H9 (cell line): ENCODE results near the gene BCAS3. TPM values are rescaled to one million over a fixed set of nuclear protein-coding genes. Genes with fewer than 3 reads are reported as not detected.
"Not testable (repeated sequence)": the region's sequence is repeated elsewhere in the genome, so short reads cannot be mapped to it uniquely, and the experiment has no call there.

Experiments
- DNase-seq: peaks from one replicate; pipeline ENCODE4 v3.0.0-alpha.2; 2017
- H2AFZ ChIP-seq: one replicate; pipeline ENCODE4 v1.6.1; 2013; ENCODE audit warnings: mild to moderate bottlenecking, low read length, control low read depth, moderate library complexity
- H2AK5ac ChIP-seq: 2 replicates; pipeline ENCODE4 v1.6.1; 2013; ENCODE audit warnings: low read length, control low read depth, mixed read lengths; ENCODE audit not compliant: insufficient read length
- H2BK120ac ChIP-seq: one replicate; pipeline ENCODE4 v1.6.1; 2013; ENCODE audit warnings: low read depth, mild to moderate bottlenecking, low read length, control low read depth, inconsistent platforms; ENCODE audit not compliant: poor library complexity, severe bottlenecking
- H2BK12ac ChIP-seq: 2 replicates; pipeline ENCODE4 v1.6.1; 2013; ENCODE audit warnings: low read length, control low read depth, mixed read lengths, low read depth; ENCODE audit not compliant: insufficient read length
- H2BK15ac ChIP-seq: 2 replicates; pipeline ENCODE4 v1.6.1; 2013; ENCODE audit warnings: low read depth, low read length, control low read depth
- H2BK20ac ChIP-seq: one replicate; pipeline ENCODE4 v1.6.1; 2013; ENCODE audit warnings: low read depth, mild to moderate bottlenecking, low read length, control low read depth, inconsistent platforms; ENCODE audit not compliant: poor library complexity, severe bottlenecking
- H2BK5ac ChIP-seq: 2 replicates; pipeline ENCODE4 v1.6.1; 2013; ENCODE audit warnings: low read length, control low read depth, mixed read lengths; ENCODE audit not compliant: insufficient read length
- H3K14ac ChIP-seq: 2 replicates; pipeline ENCODE4 v1.6.1; 2013; ENCODE audit warnings: low read length, control low read depth; ENCODE audit not compliant: insufficient read depth
- H3K18ac ChIP-seq: 2 replicates; pipeline ENCODE4 v1.6.1; 2013; ENCODE audit warnings: low read depth, mild to moderate bottlenecking, mixed read lengths, low read length, control low read depth; ENCODE audit not compliant: insufficient read length
- H3K23ac ChIP-seq: 2 replicates; pipeline ENCODE4 v1.6.1; 2013; ENCODE audit warnings: low read length, control low read depth, mixed read lengths, low read depth; ENCODE audit not compliant: insufficient read length
- H3K23me2 ChIP-seq: 2 replicates; pipeline ENCODE4 v1.6.1; 2013; ENCODE audit warnings: low read depth, mild to moderate bottlenecking, mixed read lengths, low read length, control low read depth; ENCODE audit not compliant: insufficient read length, poor library complexity, severe bottlenecking
- H3K27ac ChIP-seq: 2 replicates; pipeline ENCODE4 v1.5.1; 2013; ENCODE audit warnings: low read length, control low read depth, mixed read lengths, low read depth; ENCODE audit not compliant: insufficient read length
- H3K27me3 ChIP-seq: 2 replicates; pipeline ENCODE4 v1.6.1; 2013; ENCODE audit warnings: low read length, control low read depth, inconsistent platforms; ENCODE audit not compliant: insufficient read depth
- H3K4ac ChIP-seq: 2 replicates; pipeline ENCODE4 v1.6.1; 2013; ENCODE audit warnings: low read depth, mild to moderate bottlenecking, control low read depth, inconsistent platforms, low read length, moderate library complexity
- H3K4me1 ChIP-seq: 2 replicates; pipeline ENCODE4 v1.6.1; 2013; ENCODE audit warnings: low read length, control low read depth, inconsistent platforms; ENCODE audit not compliant: insufficient read depth
- H3K4me2 ChIP-seq: 2 replicates; pipeline ENCODE4 v1.6.1; 2013; ENCODE audit warnings: low read length, control low read depth, mixed read lengths; ENCODE audit not compliant: insufficient read length, insufficient read depth
- H3K56ac ChIP-seq: 2 replicates; pipeline ENCODE4 v1.6.1; 2013; ENCODE audit warnings: low read depth, mild to moderate bottlenecking, mixed read lengths, low read length, control low read depth; ENCODE audit not compliant: insufficient read length
- H3K79me1 ChIP-seq: 2 replicates; pipeline ENCODE4 v1.6.1; 2013; ENCODE audit warnings: low read depth, mild to moderate bottlenecking, moderate library complexity, low read length, control low read depth, inconsistent platforms; ENCODE audit not compliant: insufficient read depth, poor library complexity, severe bottlenecking
- H3K79me2 ChIP-seq: 2 replicates; pipeline ENCODE4 v1.6.1; 2013; ENCODE audit warnings: low read length, control low read depth, inconsistent platforms; ENCODE audit not compliant: insufficient read depth
- H3K9ac ChIP-seq: 2 replicates; pipeline ENCODE4 v1.6.1; 2013; ENCODE audit warnings: low read length, control low read depth, mixed read lengths; ENCODE audit not compliant: insufficient read length; ENCODE audit errors: extremely low read depth
- H3K9me3 ChIP-seq: one replicate; pipeline ENCODE4 v1.6.1; 2013; ENCODE audit warnings: low read depth, low read length, inconsistent platforms; ENCODE audit not compliant: control insufficient read depth
- H3T11ph ChIP-seq: one replicate; pipeline ENCODE4 v1.6.1; 2013; ENCODE audit warnings: mild to moderate bottlenecking, low read length, control low read depth, inconsistent platforms
- H4K20me1 ChIP-seq: one replicate; pipeline ENCODE4 v1.6.1; 2013; ENCODE audit not compliant: control insufficient read depth, insufficient read length, insufficient read depth
- H4K5ac ChIP-seq: 2 replicates; pipeline ENCODE4 v1.6.1; 2013; ENCODE audit warnings: low read depth, mild to moderate bottlenecking, mixed read lengths, low read length, control low read depth; ENCODE audit not compliant: insufficient read length
- H4K8ac ChIP-seq: replicated peaks from 2 replicates; pipeline ENCODE4 v1.6.1; 2013; ENCODE audit warnings: low read length, control low read depth, mixed read lengths, low read depth; ENCODE audit not compliant: insufficient read length
- H4K91ac ChIP-seq: 2 replicates; pipeline ENCODE4 v1.6.1; 2013; ENCODE audit warnings: low read depth, mild to moderate bottlenecking, moderate library complexity, mixed read lengths, low read length, control low read depth; ENCODE audit not compliant: insufficient read length
- H3K27ac Mint-ChIP-seq, 3 experiments: 2 replicates in 2 of 3; 3 replicates in 1 of 3; pipeline ENCODE4 v1.8.0; 2020 to 2021; ENCODE audit warnings: mixed read lengths in 3 of 3, mild to moderate bottlenecking in 1 of 3, moderate library complexity in 1 of 3
- H3K27me3 Mint-ChIP-seq: 2 replicates; pipeline ENCODE4 v1.8.0; 2021; ENCODE audit warnings: low read depth, mild to moderate bottlenecking, moderate library complexity, mixed read lengths
- H3K36me3 Mint-ChIP-seq, 3 experiments: 2 replicates in 2 of 3; 3 replicates in 1 of 3; pipeline ENCODE4 v1.8.0; 2020 to 2021; ENCODE audit warnings: low read depth in 3 of 3, mixed read lengths in 3 of 3; ENCODE audit not compliant: insufficient read depth in 1 of 3
- H3K4me1 Mint-ChIP-seq, 2 experiments: 2 replicates each; pipeline ENCODE4 v1.8.0; 2020; ENCODE audit warnings: mixed read lengths in 2 of 2
- H3K4me3 Mint-ChIP-seq, 2 experiments: 2 replicates in 1 of 2; 3 replicates in 1 of 2; pipeline ENCODE4 v1.8.0; 2020 to 2021; ENCODE audit warnings: mild to moderate bottlenecking in 2 of 2, mixed read lengths in 2 of 2, moderate library complexity in 1 of 2
- H3K9me3 Mint-ChIP-seq, 2 experiments: 2 replicates in 1 of 2; 3 replicates in 1 of 2; pipeline ENCODE4 v1.8.0; 2020; ENCODE audit warnings: mild to moderate bottlenecking in 2 of 2, mixed read lengths in 2 of 2, moderate library complexity in 1 of 2
- WGBS: extraction: QIAGEN DNeasy Blood & Tissue Kit; methylation state at CpG from one replicate; pipeline ENCODE4 v1.1.7; 2013; ENCODE audit warnings: missing lambda C conversion rate, low lambda C conversion rate, mixed read lengths; ENCODE audit not compliant: insufficient read length; ENCODE audit errors: extremely low coverage; 5-methylcytosine and 5-hydroxymethylcytosine counted together
- total RNA-seq: library from RNA; stranded (reverse); gene quantifications from 2 replicates; pipeline ENCODE4 v1.2.1, GENCODE V29; 2021
- TF ChIP-seq, protein P1 (sequence below): fragments of 200-600 bp; sonication (generic); conservative IDR thresholded peaks from 3 replicates; pipeline ENCODE4 v1.8.0; 2021; ENCODE audit warnings: antibody characterized with exemption, mild to moderate bottlenecking

Gene BCAS3
- total RNA-seq, 1 experiment from 2014 or later = 22.4 TPM

DNA sequence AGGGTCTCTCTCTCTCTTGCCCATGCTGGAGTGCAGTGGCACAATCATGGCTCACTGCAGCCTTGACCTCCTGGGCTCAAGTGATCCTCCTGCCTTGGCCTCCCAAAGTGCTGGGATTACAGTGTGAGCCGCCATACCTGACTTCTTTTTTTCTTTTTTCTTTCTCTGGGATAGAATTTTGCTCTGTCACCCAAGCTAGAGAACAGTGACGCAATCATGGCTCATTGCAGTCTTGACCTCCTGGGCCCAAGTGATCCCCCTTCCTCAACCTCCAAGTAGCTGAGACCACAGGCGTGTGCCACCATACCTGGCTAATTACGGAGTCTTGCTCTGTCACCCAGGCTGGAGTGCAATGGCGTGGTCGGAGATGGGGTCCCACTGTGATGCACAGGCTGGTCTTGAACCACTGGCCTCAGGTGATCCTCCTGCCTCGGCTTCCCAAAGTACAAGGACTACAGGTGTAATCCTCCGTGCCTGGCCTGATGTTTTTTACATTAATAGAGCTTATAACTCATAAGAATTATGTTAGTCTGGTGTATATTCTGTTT, 76.5 kb downstream of the BCAS3 start:
- H3K4me1 ChIP-seq = no peaks in the 10 kb centered on the region
- no peak overlapping the region for H4K8ac ChIP-seq
- no peak overlapping the region for H3K27ac Mint-ChIP-seq
- H3K27ac ChIP-seq = no peak overlapping the region
- no peaks in the 10 kb centered on the region for H4K20me1 ChIP-seq
- H3K23me2 ChIP-seq = no peaks in the 10 kb centered on the region
- no peaks in the 10 kb centered on the region for H3K9me3 ChIP-seq
- H2BK15ac ChIP-seq = no peak overlapping the region
- no peaks in the 10 kb centered on the region for H3K79me1 ChIP-seq
- H3K27me3 Mint-ChIP-seq = no peaks in the 10 kb centered on the region
- no peak overlapping the region for H2BK12ac ChIP-seq
- no peak for DNase-seq
- H3K23ac ChIP-seq = no peak overlapping the region
- TF ChIP-seq, protein P1, sequence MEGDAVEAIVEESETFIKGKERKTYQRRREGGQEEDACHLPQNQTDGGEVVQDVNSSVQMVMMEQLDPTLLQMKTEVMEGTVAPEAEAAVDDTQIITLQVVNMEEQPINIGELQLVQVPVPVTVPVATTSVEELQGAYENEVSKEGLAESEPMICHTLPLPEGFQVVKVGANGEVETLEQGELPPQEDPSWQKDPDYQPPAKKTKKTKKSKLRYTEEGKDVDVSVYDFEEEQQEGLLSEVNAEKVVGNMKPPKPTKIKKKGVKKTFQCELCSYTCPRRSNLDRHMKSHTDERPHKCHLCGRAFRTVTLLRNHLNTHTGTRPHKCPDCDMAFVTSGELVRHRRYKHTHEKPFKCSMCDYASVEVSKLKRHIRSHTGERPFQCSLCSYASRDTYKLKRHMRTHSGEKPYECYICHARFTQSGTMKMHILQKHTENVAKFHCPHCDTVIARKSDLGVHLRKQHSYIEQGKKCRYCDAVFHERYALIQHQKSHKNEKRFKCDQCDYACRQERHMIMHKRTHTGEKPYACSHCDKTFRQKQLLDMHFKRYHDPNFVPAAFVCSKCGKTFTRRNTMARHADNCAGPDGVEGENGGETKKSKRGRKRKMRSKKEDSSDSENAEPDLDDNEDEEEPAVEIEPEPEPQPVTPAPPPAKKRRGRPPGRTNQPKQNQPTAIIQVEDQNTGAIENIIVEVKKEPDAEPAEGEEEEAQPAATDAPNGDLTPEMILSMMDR = no peak
- no peak overlapping the region for H2BK20ac ChIP-seq
- H3K56ac ChIP-seq = no peak overlapping the region
- no peak overlapping the region for H2AK5ac ChIP-seq
- no peak overlapping the region for H3K4me3 Mint-ChIP-seq
- peaks cover 1 to 6% of the 10 kb centered on the region in 2 experiments; a peak in 3 of 4 replicates for H3K4me1 Mint-ChIP-seq
- no peaks in the 10 kb centered on the region for H3K79me2 ChIP-seq
- no peak overlapping the region for H2BK120ac ChIP-seq
- no peak overlapping the region for H4K91ac ChIP-seq
- H3K4me2 ChIP-seq = no peak overlapping the region
- no peak overlapping the region for H2AFZ ChIP-seq
- H2BK5ac ChIP-seq = no peak overlapping the region
- H3K9ac ChIP-seq = no peak overlapping the region
- H3K4ac ChIP-seq = no peak overlapping the region
- peaks cover 3 to 6% (median 3%) of the 10 kb centered on the region in 3 experiments; a peak in 4 of 7 replicates for H3K36me3 Mint-ChIP-seq
- no peak overlapping the region for H4K5ac ChIP-seq
- peaks cover 0 to 6% of the 10 kb centered on the region in 2 experiments; a peak in 3 of 5 replicates for H3K9me3 Mint-ChIP-seq
- no CpG with 5 or more reads among the region's 8 CpGs for WGBS
- H3K27me3 ChIP-seq = no peaks in the 10 kb centered on the region
- no peak overlapping the region for H3T11ph ChIP-seq
- H3K14ac ChIP-seq = no peak overlapping the region
- no peak overlapping the region for H3K18ac ChIP-seq

GRCh38 chr17:60756798-60757197, 79.1 kb downstream of the BCAS3 start:
- not testable (repeated sequence) for H4K8ac ChIP-seq, H3K4me2 ChIP-seq, H3K18ac ChIP-seq, H3K27ac Mint-ChIP-seq, H2BK15ac ChIP-seq, H3K23me2 ChIP-seq, H3K79me1 ChIP-seq, H2AFZ ChIP-seq, H2BK20ac ChIP-seq, H3K9me3 Mint-ChIP-seq, H3K4me3 Mint-ChIP-seq, H4K5ac ChIP-seq, H3K27me3 ChIP-seq, H3K27ac ChIP-seq, H3K9ac ChIP-seq, H2BK120ac ChIP-seq, H2BK5ac ChIP-seq, H3K23ac ChIP-seq, H2BK12ac ChIP-seq, H3K14ac ChIP-seq, H3T11ph ChIP-seq, H3K56ac ChIP-seq, H4K91ac ChIP-seq, H3K4me1 ChIP-seq, H2AK5ac ChIP-seq, H3K36me3 Mint-ChIP-seq, H3K27me3 Mint-ChIP-seq, H3K4ac ChIP-seq, H3K9me3 ChIP-seq, H3K4me1 Mint-ChIP-seq, H4K20me1 ChIP-seq, DNase-seq, H3K79me2 ChIP-seq
- WGBS = no CpG with 5 or more reads among the region's 12 CpGs
